NCI-H146 treated with DMSO at 0.1 percent for 48 hours (cell line): ENCODE data around the gene HSPA4L.

Experiments
- DNase-seq: peaks from one replicate; lab custom pipeline; 2025; ENCODE audit not compliant: unreplicated experiment; lab: John Stamatoyannopoulos, UW

Gene HSPA4L

GRCh38 chr4:127856813-127857447, 74.8 kb downstream of the HSPA4L start:
- no peak for DNase-seq

GRCh38 chr4:127857641-127858040, 75.5 kb downstream of the HSPA4L start:
- no peak for DNase-seq

- no peak for DNase-seq
Observed at GRCh38 chr4:127868196-127868595, 86.1 kb downstream of the HSPA4L start.

- no peak for DNase-seq
Observed at GRCh38 chr4:127870281-127870680, 88.2 kb downstream of the HSPA4L start.

GRCh38 chr4:127870688-127871087, 88.6 kb downstream of the HSPA4L start:
- DNase-seq, result no peak

DNA sequence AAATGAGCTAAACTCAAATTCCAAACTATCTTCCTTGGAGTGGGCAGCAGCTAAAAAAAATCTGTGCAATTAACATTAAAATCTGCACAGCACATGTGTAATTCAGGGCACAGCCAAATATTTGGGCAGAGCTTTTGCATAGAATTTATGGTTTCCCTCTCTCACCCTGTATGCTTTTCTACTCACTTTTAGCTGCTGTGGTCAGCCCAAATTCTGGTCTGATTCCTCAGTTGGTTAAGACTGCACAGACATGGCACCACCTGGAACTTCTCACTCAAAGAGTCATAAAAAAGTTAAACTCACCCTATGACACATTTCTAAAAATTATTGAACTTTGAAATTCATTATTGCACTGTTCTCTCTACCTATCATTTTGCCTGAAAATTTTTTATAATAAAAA, 93.7 kb downstream of the HSPA4L start:
- no peak for DNase-seq

GRCh38 chr4:127880763-127881562, 98.8 kb downstream of the HSPA4L start, which contains the start of gene PLK4:
Gene PLK4, plus strand, starts transcription at chr4:127880893. Its CDS starts 242 bp downstream, at chr4:127881135.
- DNase-seq, result peak; percentile 84

DNA sequence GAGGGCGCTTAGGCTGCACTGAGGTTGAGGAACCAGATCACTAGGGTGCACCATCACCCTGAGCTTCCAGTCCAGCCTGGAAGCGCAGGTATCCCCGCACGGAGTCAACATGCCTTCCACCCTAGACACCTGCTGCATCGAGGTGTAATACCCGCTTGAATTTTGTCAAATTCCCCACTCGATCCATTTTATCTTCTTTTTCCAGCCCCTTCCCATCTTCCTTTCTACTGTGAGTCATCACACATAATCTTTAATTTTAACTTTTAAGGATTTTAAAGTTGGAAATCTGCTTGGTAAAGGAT, 99.4 kb downstream of the HSPA4L start:
- no peak for DNase-seq

DNA sequence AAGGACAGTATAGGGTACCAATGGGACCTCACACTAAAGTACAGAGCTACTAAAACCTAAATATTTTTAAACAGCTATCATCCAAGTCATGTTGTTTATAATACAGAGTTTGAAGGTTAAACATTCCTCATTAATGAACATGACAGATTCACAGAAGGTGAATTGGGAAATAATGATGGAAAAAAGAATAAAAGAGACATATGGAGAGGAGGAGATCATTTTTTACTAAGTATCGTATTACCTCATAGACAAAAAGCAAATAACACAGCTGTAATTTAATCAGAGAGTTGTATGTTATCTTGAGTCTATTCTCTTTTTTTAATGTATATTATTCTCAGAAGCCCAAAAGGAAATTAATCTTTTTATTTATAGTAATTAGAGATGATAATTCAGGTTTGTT, 106.4 kb downstream of the HSPA4L start:
- DNase-seq, result no peak

DNA sequence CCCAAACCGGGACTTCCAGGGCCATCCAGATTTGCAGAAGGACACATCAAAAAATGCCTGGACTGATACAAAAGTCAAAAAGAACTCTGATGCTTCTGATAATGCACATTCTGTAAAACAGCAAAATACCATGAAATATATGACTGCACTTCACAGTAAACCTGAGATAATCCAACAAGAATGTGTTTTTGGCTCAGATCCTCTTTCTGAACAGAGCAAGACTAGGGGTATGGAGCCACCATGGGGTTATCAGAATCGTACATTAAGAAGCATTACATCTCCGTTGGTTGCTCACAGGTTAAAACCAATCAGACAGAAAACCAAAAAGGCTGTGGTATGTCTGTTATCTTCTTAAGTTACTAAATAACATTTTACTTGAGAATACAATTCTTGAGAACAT, 107.8 kb downstream of the HSPA4L start:
- no peak for DNase-seq
